HepG2 (cell line): ENCODE results near the gene SAMD10. TPM values are rescaled to one million over a fixed set of nuclear protein-coding genes. Genes with fewer than 3 reads are reported as not detected.

Experiments used
- FIP1L1 ChIP-seq: fragments of 200-400 bp; formaldehyde crosslinking; IDR thresholded peaks from 2 replicates; pipeline ENCODE4 v1.6.1; 2018; ENCODE audit warnings: low read depth, mild to moderate bottlenecking, low read length, moderate library complexity, borderline replicate concordance; ENCODE audit not compliant: insufficient read depth
- FOXM1 ChIP-seq: sonication (generic); formaldehyde crosslinking; IDR thresholded peaks from 2 replicates; pipeline ENCODE4 v1.5.0; 2020; ENCODE audit warnings: missing genetic modification reagents
- HDAC6 ChIP-seq: fragments of 200-600 bp; sonication (generic); IDR thresholded peaks from 2 replicates; pipeline ENCODE4 v1.7.0; 2017; ENCODE audit warnings: mild to moderate bottlenecking, antibody characterized with exemption, low read length, low read depth
- PLRG1 ChIP-seq: fragments of 450-650 bp; conservative IDR thresholded peaks from 2 replicates; pipeline ENCODE4 v1.6.1; 2016
- RARA ChIP-seq: IDR thresholded peaks from 2 replicates; pipeline ENCODE4 v1.6.1; 2016; ENCODE audit warnings: missing genetic modification reagents, missing compliant biosample characterization
- RFX1 ChIP-seq: fragments of 450-650 bp; IDR thresholded peaks from 2 replicates; pipeline ENCODE4 v1.6.1; 2017
- RNF2 ChIP-seq: fragments of 450-650 bp; conservative IDR thresholded peaks from 2 replicates; pipeline ENCODE4 v1.6.1; 2016; ENCODE audit warnings: low read depth
- TAF15 ChIP-seq: fragments of 200-400 bp; formaldehyde crosslinking; IDR thresholded peaks from one replicate; pipeline ENCODE4 v1.6.1; 2018; ENCODE audit warnings: mild to moderate bottlenecking, low read depth, low read length; ENCODE audit not compliant: poor library complexity, severe bottlenecking
- TGIF2 ChIP-seq: IDR thresholded peaks from 2 replicates; pipeline ENCODE4 v1.6.1; 2016; ENCODE audit warnings: control low read depth, missing compliant biosample characterization
- ZNF207 ChIP-seq: fragments of 450-650 bp; IDR thresholded peaks from 2 replicates; pipeline ENCODE4 v1.6.1; 2016; ENCODE audit warnings: antibody characterized with exemption, borderline replicate concordance
- ZNF225 ChIP-seq: sonication (generic); formaldehyde crosslinking; IDR thresholded peaks from 2 replicates; pipeline ENCODE4 v1.4.0; 2020; ENCODE audit warnings: mild to moderate bottlenecking, missing genetic modification reagents
- ZNF264 ChIP-seq: sonication (generic); formaldehyde crosslinking; IDR thresholded peaks from 2 replicates; pipeline ENCODE4 v1.4.0; 2020; ENCODE audit warnings: missing genetic modification reagents
- ZNF33B ChIP-seq: sonication (generic); formaldehyde crosslinking; IDR thresholded peaks from 2 replicates; pipeline ENCODE4 v1.5.1; 2020; ENCODE audit warnings: mild to moderate bottlenecking, missing genetic modification reagents
- ZNF549 ChIP-seq: sonication (generic); formaldehyde crosslinking; IDR thresholded peaks from 2 replicates; pipeline ENCODE4 v1.5.0; 2020; ENCODE audit warnings: missing genetic modification reagents
- ZNF7 ChIP-seq: IDR thresholded peaks from 2 replicates; pipeline ENCODE4 v1.6.1; 2016; ENCODE audit warnings: missing biosample characterization, missing genetic modification reagents
- ZNF770 ChIP-seq: sonication (generic); formaldehyde crosslinking; IDR thresholded peaks from 2 replicates; pipeline ENCODE4 v1.5.0; 2020; ENCODE audit warnings: mild to moderate bottlenecking, missing genetic modification reagents
- ZNF782 ChIP-seq: sonication (generic); formaldehyde crosslinking; IDR thresholded peaks from 2 replicates; pipeline ENCODE4 v1.4.0; 2020; ENCODE audit warnings: missing genetic modification reagents, mild to moderate bottlenecking, borderline replicate concordance
- ZNF790 ChIP-seq: sonication (generic); formaldehyde crosslinking; IDR thresholded peaks from 2 replicates; pipeline ENCODE4 v1.8.0; 2022; ENCODE audit warnings: missing genetic modification reagents, mild to moderate bottlenecking, borderline replicate concordance
- ZNF883 ChIP-seq: sonication (generic); formaldehyde crosslinking; IDR thresholded peaks from 2 replicates; pipeline ENCODE4 v1.5.1; 2020; ENCODE audit warnings: mild to moderate bottlenecking, missing genetic modification reagents; ENCODE audit errors: not compliant biosample characterization
- ZSCAN22 ChIP-seq: sonication (generic); formaldehyde crosslinking; IDR thresholded peaks from 2 replicates; pipeline ENCODE4 v1.4.0; 2020; ENCODE audit warnings: mild to moderate bottlenecking, missing genetic modification reagents
- polyA plus RNA-seq, 8 experiments: library from polyadenylated mRNA; depleted of rRNA in 3 of 8; stranded (reverse) in 7 of 8; unstranded in 1 of 8; fragments of >200 nt; fragmentation: Illumina TruSeq in 4 of 8; extraction: Trizol in 4 of 8; gene quantifications; 2 replicates each; pipeline versions ENCODE4 v1.2.1 to v1.2.3, GENCODE V29; 2011 to 2016; ENCODE audit warnings: low read depth in 4 of 8, missing spikeins in 1 of 8, mixed read lengths in 1 of 8; ENCODE audit not compliant: insufficient read depth in 1 of 8
- total RNA-seq, 5 experiments: library from RNA; depleted of rRNA; stranded (reverse); fragments of >200 nt; fragmentation: Illumina TruSeq; extraction: Trizol; gene quantifications; 2 replicates each; pipeline ENCODE4 v1.2.3, GENCODE V29; 2016; ENCODE audit warnings: low read depth in 1 of 5
- TF ChIP-seq, protein P1 (sequence below): sonication (generic); formaldehyde crosslinking; IDR thresholded peaks from 2 replicates; pipeline ENCODE4 v1.8.0; 2022; ENCODE audit warnings: missing genetic modification reagents, mild to moderate bottlenecking, moderate library complexity, borderline replicate concordance
- TF ChIP-seq, protein P2 (sequence below): sonication (generic); formaldehyde crosslinking; IDR thresholded peaks from 2 replicates; pipeline ENCODE4 v1.4.0; 2020; ENCODE audit warnings: missing genetic modification reagents, borderline replicate concordance
- TF ChIP-seq, protein P3 (sequence below): sonication (generic); formaldehyde crosslinking; IDR thresholded peaks from 2 replicates; pipeline ENCODE4 v1.4.0; 2020; ENCODE audit warnings: mild to moderate bottlenecking, missing genetic modification reagents

The SAMD10 gene
- total and polyA plus RNA-seq, 2 of the 13 experiments (the other 11 are each of a cell fraction or from before 2014, with no cell fraction given) = 6.1 to 11.0 TPM

GRCh38 chr20:64024141-64024990, 44.9 kb upstream of the SAMD10 start (continued):
- TF ChIP-seq ZNF33B (CRISPR knock-in tag) (peak; percentile 97), ZNF549 (CRISPR knock-in tag) (no peak), TGIF2 (no peak; the same call in 1 of the 2 replicates), ZNF790 (no peak), ZNF264 (CRISPR knock-in tag) (no peak; the same call in 1 of the 2 replicates), RARA (peak; percentile 51), ZNF207 (no peak), PLRG1 (no peak), ZNF770 (no peak), TAF15 (peak; percentile 80), HDAC6 (no peak), ZSCAN22 (CRISPR knock-in tag) (no peak; the same call in 1 of the 2 replicates), ZNF883 (CRISPR knock-in tag) (peak; percentile 94), ZNF7 (CRISPR knock-in tag) (peak; percentile 46; the same call in 1 of the 2 replicates), ZNF782 (CRISPR knock-in tag) (no peak; the same call in 1 of the 2 replicates), FOXM1 (CRISPR knock-in tag) (no peak; the same call in none of the 2 replicates), FIP1L1 (peak; percentile 44; the same call in 1 of the 2 replicates), ZNF225 (CRISPR knock-in tag) (no peak), RFX1 (no peak), RNF2 (peak; percentile 38; the same call in 1 of the 2 replicates)
- TF ChIP-seq, protein P1, sequence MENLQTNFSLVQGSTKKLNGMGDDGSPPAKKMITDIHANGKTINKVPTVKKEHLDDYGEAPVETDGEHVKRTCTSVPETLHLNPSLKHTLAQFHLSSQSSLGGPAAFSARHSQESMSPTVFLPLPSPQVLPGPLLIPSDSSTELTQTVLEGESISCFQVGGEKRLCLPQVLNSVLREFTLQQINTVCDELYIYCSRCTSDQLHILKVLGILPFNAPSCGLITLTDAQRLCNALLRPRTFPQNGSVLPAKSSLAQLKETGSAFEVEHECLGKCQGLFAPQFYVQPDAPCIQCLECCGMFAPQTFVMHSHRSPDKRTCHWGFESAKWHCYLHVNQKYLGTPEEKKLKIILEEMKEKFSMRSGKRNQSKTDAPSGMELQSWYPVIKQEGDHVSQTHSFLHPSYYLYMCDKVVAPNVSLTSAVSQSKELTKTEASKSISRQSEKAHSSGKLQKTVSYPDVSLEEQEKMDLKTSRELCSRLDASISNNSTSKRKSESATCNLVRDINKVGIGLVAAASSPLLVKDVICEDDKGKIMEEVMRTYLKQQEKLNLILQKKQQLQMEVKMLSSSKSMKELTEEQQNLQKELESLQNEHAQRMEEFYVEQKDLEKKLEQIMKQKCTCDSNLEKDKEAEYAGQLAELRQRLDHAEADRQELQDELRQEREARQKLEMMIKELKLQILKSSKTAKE (CRISPR knock-in tag) = no peak; the same call in 1 of the 2 replicates
- TF ChIP-seq, protein P2, sequence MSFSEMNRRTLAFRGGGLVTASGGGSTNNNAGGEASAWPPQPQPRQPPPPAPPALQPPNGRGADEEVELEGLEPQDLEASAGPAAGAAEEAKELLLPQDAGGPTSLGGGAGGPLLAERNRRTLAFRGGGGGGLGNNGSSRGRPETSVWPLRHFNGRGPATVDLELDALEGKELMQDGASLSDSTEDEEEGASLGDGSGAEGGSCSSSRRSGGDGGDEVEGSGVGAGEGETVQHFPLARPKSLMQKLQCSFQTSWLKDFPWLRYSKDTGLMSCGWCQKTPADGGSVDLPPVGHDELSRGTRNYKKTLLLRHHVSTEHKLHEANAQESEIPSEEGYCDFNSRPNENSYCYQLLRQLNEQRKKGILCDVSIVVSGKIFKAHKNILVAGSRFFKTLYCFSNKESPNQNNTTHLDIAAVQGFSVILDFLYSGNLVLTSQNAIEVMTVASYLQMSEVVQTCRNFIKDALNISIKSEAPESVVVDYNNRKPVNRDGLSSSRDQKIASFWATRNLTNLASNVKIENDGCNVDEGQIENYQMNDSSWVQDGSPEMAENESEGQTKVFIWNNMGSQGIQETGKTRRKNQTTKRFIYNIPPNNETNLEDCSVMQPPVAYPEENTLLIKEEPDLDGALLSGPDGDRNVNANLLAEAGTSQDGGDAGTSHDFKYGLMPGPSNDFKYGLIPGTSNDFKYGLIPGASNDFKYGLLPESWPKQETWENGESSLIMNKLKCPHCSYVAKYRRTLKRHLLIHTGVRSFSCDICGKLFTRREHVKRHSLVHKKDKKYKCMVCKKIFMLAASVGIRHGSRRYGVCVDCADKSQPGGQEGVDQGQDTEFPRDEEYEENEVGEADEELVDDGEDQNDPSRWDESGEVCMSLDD = peak; percentile 92
- TF ChIP-seq, protein P3, sequence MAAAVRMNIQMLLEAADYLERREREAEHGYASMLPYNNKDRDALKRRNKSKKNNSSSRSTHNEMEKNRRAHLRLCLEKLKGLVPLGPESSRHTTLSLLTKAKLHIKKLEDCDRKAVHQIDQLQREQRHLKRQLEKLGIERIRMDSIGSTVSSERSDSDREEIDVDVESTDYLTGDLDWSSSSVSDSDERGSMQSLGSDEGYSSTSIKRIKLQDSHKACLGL (CRISPR knock-in tag) = no peak
